Measurements from ENCODE around the gene SLCO2A1.

- TF ChIP-seq CTCF (IDR thresholded peaks at IDR 0.05; ENCODE audit: low read length) (no peak), EZH2 (optimal IDR thresholded peaks at IDR 0.05; ENCODE audit: low read depth, low read length) (no peak), EZH2phosphoT487 (IDR thresholded peaks at IDR 0.05; ENCODE audit: low read length) (no peak)
Measured at GRCh38 chr3:134078169-134078831, 48.6 kb upstream of the SLCO2A1 start.

Measured in MM.1S (cell line).